ENCODE results near the gene OSER1.

The OSER1 gene

GRCh38 chr20:44217342-44218092 lies 6.9 kb upstream of the OSER1 start (continued):
- no peak for TF ChIP-seq ZBTB44 (tag by site-specific recombination; IDR thresholded peaks at IDR 0.05)
- no peak for TF ChIP-seq ZNF404 (tag by site-specific recombination; IDR thresholded peaks at IDR 0.05)
- TF ChIP-seq ZNF366 (tag by site-specific recombination; conservative IDR thresholded peaks at IDR 0.05) = no peak
- 0 out of 2 replicates have a peak, but pooled peaks have one; percentile 17 for TF ChIP-seq ZNF561 (tag by site-specific recombination; IDR thresholded peaks at IDR 0.05; ENCODE audit: borderline replicate concordance)
- TF ChIP-seq ZNF354C (tag by site-specific recombination; IDR thresholded peaks at IDR 0.05; ENCODE audit: borderline replicate concordance, low read depth) = no peak
- TF ChIP-seq ZNF654 (tag by site-specific recombination; IDR thresholded peaks at IDR 0.05; ENCODE audit: low read depth) = peak; percentile 94
- no peak for TF ChIP-seq ZNF548 (tag by site-specific recombination; IDR thresholded peaks at IDR 0.05)
- TF ChIP-seq ZNF626 (tag by site-specific recombination; IDR thresholded peaks at IDR 0.05) = no peak
- no peak for TF ChIP-seq KLF1 (tag by site-specific recombination; IDR thresholded peaks at IDR 0.05)
- TF ChIP-seq ZSCAN5A (tag by site-specific recombination; IDR thresholded peaks at IDR 0.05) = no peak
- no peak for TF ChIP-seq ZNF146 (tag by site-specific recombination; IDR thresholded peaks at IDR 0.05)
- TF ChIP-seq, protein P1, sequence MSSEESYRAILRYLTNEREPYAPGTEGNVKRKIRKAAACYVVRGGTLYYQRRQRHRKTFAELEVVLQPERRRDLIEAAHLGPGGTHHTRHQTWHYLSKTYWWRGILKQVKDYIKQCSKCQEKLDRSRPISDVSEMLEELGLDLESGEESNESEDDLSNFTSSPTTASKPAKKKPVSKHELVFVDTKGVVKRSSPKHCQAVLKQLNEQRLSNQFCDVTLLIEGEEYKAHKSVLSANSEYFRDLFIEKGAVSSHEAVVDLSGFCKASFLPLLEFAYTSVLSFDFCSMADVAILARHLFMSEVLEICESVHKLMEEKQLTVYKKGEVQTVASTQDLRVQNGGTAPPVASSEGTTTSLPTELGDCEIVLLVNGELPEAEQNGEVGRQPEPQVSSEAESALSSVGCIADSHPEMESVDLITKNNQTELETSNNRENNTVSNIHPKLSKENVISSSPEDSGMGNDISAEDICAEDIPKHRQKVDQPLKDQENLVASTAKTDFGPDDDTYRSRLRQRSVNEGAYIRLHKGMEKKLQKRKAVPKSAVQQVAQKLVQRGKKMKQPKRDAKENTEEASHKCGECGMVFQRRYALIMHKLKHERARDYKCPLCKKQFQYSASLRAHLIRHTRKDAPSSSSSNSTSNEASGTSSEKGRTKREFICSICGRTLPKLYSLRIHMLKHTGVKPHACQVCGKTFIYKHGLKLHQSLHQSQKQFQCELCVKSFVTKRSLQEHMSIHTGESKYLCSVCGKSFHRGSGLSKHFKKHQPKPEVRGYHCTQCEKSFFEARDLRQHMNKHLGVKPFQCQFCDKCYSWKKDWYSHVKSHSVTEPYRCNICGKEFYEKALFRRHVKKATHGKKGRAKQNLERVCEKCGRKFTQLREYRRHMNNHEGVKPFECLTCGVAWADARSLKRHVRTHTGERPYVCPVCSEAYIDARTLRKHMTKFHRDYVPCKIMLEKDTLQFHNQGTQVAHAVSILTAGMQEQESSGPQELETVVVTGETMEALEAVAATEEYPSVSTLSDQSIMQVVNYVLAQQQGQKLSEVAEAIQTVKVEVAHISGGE (tag by site-specific recombination; conservative IDR thresholded peaks at IDR 0.05; ENCODE audit: low read depth) = no peak
- no peak for TF ChIP-seq ZNF169 (tag by site-specific recombination; IDR thresholded peaks at IDR 0.05)
- TF ChIP-seq ZNF324 (tag by site-specific recombination; IDR thresholded peaks at IDR 0.05) = no peak
- TF ChIP-seq ZNF239 (tag by site-specific recombination; IDR thresholded peaks at IDR 0.05) = no peak
- no peak for TF ChIP-seq ZNF585B (tag by site-specific recombination; IDR thresholded peaks at IDR 0.05)
- no peak for TF ChIP-seq ZBTB20 (tag by site-specific recombination; IDR thresholded peaks at IDR 0.05)
- no peak for TF ChIP-seq ZNF391 (tag by site-specific recombination; IDR thresholded peaks at IDR 0.05; ENCODE audit: borderline replicate concordance, low read depth)
- peak; percentile 51; the same call in 1 of the 2 replicates for TF ChIP-seq KLF16 (tag by site-specific recombination; IDR thresholded peaks at IDR 0.05)
- TF ChIP-seq REPIN1 (tag by site-specific recombination; IDR thresholded peaks at IDR 0.05; ENCODE audit: low read depth) = no peak
- TF ChIP-seq SALL2 (tag by site-specific recombination; IDR thresholded peaks at IDR 0.05; ENCODE audit: borderline replicate concordance) = no peak
- TF ChIP-seq, protein P2, sequence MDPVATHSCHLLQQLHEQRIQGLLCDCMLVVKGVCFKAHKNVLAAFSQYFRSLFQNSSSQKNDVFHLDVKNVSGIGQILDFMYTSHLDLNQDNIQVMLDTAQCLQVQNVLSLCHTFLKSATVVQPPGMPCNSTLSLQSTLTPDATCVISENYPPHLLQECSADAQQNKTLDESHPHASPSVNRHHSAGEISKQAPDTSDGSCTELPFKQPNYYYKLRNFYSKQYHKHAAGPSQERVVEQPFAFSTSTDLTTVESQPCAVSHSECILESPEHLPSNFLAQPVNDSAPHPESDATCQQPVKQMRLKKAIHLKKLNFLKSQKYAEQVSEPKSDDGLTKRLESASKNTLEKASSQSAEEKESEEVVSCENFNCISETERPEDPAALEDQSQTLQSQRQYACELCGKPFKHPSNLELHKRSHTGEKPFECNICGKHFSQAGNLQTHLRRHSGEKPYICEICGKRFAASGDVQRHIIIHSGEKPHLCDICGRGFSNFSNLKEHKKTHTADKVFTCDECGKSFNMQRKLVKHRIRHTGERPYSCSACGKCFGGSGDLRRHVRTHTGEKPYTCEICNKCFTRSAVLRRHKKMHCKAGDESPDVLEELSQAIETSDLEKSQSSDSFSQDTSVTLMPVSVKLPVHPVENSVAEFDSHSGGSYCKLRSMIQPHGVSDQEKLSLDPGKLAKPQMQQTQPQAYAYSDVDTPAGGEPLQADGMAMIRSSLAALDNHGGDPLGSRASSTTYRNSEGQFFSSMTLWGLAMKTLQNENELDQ (tag by site-specific recombination; IDR thresholded peaks at IDR 0.05; ENCODE audit: low read depth) = no peak
- TF ChIP-seq ZSCAN30 (tag by site-specific recombination; IDR thresholded peaks at IDR 0.05) = no peak; the same call in 1 of the 2 replicates
- TF ChIP-seq ZNF792 (tag by site-specific recombination; IDR thresholded peaks at IDR 0.05) = no peak
- TF ChIP-seq ZNF18 (tag by site-specific recombination; IDR thresholded peaks at IDR 0.05) = no peak
- no peak for TF ChIP-seq ZNF843 (tag by site-specific recombination; IDR thresholded peaks at IDR 0.05)

Measured in HEK293 (cell line).